Fibroblast of skin of right biceps (primary cell): ENCODE data around the gene XRCC5.
A peak's percentile ranks its signal among the peaks of the same experiment; 100 is the strongest.

ENCODE experiments used
- DNase-seq: peaks from one replicate; pipeline ENCODE4 v3.0.0-alpha.2; 2013

Gene XRCC5

DNA sequence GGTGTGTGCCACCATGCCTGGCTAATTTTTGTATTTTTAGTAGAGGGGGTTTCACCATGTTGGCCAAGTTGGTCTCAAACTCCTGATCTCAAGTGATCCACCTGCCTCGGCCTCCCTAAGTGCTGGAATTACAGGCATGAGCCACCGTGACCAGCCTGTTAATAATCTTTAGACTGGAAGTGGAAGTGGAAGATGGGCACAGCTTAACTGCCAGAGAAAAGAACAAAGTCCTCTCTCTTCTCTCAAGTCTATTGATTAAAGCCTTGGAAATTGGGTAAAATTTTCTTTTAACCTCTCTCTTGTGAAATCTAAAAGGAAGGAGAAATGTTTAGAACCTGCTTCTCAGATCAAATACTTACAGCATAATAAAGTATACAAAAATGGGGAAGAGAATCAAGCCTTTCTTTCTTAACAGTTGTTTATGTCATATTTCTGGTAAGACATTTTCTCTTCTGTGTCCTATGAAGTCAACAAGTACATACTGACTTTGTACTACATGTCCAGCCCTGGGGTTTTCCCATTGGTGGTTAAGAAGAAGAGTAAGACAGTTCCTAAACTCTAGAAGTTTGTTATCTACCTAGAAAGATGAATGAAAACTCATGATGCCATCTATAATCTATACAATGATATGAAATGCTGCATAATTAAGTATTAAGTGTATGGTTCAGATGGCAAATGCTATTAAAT, 22.8 kb upstream of the XRCC5 start:
- DNase-seq = no peak

DNA sequence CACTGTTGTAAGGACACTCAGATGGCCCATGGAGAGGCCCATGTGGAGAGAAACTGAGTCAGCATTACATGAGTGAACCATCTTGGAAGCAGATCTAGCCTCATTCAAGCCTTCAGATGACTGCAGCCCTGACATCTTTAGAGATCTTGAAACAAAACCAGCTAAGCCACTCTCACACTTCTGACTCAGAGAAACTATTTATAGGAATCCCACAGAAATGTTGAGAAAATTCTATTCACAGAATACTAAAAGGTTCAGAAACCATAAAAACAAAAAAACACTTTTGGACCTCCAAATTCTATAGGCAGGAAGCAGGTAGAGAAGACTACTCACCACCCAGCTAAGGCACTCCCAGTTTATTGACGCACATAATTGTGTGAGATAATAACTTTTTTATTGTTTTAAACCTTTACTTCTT, 18.8 kb upstream of the XRCC5 start:
- DNase-seq = peak; percentile 49

DNA sequence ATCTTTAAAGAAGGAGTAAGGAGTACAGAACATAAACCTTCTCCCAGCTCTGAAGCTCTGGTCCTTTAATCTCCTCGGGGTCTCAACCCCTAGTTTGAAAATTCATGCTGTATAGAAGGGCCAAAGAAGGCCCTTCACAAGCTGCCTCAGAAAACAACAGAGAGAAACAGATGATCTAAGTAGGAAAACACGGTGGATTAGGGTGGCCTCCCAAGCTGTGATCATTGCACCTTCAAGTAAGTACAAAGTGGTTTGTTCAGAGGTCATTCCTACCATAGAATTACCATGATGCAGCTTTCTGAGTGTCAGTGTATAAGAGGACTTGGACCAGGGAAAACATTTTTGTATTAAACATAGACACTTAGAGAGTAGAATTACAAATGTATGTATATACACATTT, 16.5 kb upstream of the XRCC5 start:
- no peak for DNase-seq

DNA sequence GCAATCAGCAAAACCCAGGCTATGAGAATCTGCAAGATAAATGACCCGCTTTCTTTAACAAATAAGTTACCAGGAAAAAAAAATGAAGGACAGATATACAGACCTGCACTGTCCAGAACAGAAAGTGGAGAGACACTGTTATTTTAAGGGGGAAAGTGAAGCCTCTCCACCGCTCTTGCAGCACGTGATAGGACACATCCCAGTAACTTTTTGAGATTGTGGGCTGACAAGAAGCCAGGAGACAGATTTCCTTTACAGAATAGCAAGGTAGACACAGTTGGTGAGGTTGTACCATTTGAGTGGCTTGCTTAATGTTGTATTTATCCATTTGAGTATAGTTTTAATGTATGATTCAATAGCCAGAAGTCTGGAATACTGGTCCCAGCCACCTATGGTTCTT, 14.4 kb upstream of the XRCC5 start:
- DNase-seq = no peak

DNA sequence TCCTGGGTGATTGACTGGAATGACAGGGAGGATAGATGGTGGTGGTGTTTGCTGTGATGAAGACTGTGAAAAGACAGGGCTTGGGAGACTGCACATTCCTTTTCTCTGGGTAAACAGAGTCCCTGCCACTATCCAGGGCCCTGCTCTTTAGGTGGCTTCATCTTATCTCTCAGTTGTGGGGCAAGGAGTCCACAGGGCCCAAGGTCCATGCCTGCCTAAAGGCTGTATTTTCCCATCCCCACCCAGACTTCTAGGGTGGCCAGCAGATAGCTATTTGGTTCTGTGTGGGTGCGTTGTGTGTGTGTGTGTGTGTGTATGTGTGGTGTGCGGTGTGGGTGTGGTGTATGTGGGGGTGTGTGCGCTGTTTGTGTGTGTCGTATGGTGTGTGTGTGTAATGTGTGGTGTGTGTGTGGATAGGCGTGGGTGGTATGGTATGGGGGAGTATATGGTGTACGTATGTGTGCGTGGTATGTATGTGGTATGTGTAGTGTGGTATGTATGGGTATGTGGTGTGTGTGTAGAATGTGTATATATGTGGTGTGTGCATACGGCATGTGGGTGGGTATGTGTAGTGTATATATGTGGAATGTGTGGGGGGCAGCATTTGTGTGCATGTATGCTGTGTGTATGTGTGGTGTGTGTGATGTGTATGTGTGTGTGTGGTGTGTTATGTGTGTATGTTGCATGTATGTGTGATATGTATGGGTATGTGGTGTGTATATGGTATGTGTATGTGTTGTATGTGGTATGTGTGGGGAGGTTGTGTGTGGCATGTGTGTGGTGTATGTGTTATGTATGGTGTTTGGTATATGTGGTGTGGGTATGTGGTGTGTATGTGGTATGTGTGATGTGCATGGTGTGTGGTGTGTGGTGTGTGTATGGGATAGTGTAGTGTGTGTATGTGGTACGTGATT, 10.5 kb upstream of the XRCC5 start:
- DNase-seq = no peak

DNA sequence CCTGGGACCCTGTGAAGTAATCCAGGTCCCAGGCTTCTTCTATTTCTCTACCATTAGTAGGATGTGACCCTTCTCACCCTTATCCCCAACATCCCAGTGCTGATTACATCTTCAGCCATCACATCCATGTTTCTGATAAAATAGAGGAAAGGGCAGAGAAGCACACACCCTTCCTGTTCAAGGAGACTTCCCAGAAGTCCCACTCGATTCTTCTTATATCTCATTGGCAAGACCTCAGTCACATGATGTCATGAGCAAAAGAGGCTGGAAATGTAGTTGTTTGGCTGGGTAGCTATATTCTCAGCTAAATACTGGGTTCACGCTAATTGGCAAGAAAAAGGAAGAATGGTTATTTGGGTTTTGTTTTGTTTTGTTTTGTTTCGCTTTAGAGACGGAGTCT, 8.0 kb upstream of the XRCC5 start:
- DNase-seq = no peak

DNA sequence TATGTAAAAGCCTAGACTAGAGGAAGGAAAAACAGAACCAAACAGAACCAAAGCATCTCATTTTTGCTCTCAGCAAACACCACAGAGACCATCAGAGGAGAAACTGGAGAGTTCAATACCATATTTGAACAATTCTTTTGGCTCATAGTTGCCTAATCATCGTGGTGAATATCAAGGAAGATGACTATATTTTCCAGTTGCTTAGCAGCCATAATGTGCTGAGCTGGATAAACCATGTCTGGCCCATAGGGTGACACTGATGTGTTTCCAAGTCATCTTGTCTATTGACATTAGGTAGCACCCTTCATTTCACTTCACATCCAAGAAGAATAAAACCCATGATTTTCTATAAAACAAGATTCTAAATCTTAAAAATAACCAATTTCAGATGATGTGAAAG, 5.9 kb upstream of the XRCC5 start:
- no peak for DNase-seq

DNA sequence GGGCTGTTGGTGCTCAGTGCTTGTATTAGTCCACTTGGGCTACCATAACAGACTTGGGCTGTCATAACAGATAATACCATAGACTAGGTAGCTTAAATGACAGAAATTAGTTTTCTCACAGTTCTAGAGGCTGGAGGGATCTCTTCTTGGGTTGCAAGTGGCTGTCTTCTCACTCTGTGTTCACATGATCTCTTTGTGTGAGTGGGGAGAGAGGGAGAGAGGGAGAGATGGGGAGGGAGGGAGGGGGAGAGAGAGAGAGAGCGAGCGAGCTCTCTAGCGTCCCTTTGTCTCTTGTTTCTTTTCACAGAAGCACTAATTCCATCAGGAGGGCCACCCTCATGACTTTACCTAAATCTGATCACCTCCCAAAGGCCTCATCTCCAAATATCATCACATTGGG, 4.5 kb upstream of the XRCC5 start:
- DNase-seq = no peak

DNA sequence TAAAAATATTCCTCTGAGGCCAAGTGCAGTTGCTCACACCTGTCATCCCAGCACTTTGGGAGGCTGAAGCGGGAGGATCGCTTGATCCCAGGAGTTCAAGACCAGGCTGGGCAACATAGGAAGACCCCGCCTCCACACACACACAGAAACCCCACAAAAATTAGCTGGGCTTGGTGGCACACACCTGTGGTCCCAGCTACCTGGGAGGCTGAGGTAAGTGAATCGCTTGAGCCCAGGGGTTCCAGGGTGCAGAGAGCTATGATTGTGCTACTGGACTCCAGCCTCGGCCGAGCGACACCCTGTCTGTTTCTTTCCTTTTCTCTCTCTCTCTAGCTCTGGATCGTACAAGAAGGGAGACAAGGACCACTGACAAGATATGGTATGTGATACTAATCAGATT, 1.8 kb upstream of the XRCC5 start:
- no peak for DNase-seq

DNA sequence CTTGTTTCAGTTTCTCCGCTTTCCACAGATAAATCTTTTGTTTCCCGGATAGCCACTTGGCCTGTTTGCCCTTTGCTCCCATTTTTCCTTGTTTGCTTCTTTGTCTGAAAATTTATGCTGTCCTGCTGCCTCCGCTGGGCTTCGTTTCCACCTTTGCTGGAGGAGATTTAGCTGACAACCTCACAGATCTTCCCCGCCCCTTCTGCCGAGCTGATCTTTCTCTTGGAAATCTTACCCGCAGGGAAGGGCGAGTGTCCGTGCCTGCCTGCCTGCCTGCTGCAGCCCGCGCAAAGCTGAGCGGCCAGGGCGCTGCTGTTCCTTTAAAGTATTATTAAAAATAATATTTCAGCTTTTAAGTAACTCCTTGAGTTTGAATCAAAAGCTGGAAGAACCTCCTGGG, 1.4 kb upstream of the XRCC5 start:
- no peak for DNase-seq

DNA sequence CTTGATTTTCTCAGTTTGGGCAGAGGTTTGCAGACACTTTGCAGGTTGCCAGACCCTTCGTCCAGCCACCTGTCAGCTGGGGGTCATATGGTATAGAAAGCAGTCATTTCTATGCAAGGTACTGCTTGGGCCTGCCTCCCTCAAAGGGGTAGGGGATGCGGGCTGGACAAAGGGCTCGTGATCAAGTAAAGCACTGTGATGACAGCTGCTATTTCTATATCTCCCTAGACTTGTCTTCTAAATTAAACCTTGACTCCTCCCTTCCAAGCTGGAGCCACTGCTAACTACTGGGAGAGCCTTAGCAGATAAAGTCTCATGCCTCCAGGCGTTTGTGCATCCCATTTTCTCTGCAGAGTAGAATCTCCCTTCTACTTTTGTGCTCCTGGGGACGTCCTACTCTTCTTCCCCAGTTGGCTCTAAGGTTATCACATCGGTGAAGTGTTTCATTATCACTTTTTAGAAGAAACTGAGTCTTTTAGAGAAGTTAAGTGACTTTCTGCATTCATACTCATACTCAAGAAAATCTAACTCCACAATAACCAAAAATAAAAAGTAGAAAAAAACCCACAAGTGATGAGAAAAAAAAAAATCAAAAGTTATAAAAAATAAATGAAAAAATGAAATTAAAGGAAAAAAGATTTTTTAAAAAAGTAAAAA, 710 bp upstream of the XRCC5 start:
- DNase-seq = no peak

DNA sequence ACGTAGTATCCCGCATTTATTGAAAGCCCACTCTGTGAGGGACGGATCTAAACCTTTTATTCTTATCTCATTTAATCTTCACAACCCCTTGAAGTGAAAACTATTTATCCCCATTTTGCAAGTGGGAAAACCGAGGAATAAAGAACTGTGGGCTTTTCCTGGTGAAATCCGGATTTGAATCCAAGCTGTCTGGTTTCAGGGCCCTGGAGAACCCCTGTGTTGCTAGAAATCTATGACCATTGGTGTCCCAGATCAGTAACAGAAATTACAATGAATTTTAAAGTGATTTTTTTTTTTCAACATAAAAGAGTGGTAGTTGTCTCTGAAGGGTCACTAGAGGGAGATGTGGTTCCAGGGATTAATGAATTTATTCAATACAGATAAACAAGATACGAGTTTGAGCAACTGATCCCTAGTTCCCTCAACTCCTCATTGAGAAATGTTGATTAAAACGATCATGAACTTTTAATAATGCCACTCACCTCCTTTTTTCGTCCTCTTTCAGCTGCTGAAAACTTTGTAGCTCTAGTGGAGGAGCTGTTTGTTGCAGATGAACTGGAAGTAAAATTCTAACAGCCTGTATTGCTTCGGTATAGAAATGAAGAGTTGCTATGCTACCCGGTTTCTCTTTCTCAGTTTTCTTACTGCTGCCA, 940 bp downstream of the XRCC5 start:
- peak; percentile 59 for DNase-seq

DNA sequence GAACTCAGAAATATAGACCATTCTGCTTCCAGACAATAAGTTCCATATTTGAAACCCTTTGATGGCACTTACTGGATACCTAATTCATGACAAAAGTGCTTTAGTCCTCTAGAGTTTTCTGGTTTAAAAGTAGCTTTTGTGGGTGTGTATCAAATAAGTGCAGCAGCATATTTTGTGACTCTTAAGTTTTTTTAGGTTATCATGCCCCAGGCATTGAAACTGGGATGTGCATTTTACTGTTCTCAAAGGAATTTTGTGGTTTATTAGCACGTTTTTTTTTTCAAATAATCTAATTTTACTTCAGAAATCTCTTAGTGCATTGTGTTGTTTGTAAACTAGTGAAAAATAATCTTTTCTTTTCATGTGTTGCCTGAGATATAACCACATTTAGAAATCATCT, 1.5 kb downstream of the XRCC5 start:
- no peak for DNase-seq

DNA sequence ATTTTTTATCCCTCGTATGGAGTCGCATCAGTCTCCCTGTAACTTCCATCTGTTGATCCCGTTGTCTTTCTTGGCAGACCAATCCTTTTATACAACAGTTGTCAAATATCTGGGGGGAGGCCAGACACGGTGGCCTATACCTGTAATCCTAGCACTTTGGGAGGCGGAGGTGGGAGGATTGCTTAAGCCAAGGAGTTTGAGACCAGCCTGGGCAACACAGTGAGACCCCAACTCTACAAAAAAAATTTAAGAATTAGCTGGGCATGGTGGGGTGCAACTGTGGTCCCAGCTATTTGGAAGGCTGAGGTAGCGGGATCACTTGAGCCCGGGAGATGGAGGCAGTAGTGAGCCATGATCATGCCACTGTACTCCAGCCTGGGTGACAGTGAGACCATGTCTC, 2.0 kb downstream of the XRCC5 start:
- DNase-seq = no peak

DNA sequence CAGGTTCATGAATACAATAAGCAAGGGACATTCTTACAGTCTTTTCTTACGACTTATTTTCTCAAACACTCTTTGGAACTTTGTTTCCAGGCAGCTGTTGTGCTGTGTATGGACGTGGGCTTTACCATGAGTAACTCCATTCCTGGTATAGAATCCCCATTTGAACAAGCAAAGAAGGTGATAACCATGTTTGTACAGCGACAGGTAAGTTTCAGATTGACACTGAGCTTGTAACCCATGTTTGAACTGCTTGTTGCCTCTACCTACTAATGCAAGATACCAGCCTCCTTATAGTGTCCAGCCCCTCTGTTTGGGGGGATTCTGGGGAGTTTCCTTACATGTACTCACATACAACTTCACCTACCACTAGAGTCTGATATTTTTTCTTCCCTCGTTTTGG, 3.8 kb downstream of the XRCC5 start:
- DNase-seq = no peak

DNA sequence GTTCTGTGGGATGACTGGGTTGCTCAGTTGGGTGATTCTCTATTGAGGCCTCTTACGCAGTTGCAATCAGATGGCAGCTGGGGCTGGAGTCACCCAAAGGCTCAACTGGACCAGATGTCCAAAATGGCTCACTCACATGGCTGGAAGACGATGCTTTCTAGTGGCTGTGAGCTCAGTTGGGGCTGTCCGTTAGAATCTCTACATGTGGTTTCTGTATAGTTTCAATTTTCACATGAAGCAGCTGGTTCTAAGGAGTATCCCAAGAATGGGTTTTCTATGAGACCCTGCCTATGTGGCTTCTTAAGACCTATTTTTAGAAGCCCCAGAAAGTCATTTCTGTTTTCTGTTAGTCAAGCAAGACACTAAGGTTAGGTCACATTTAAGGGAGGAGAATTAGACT, 4.4 kb downstream of the XRCC5 start:
- DNase-seq = no peak

DNA sequence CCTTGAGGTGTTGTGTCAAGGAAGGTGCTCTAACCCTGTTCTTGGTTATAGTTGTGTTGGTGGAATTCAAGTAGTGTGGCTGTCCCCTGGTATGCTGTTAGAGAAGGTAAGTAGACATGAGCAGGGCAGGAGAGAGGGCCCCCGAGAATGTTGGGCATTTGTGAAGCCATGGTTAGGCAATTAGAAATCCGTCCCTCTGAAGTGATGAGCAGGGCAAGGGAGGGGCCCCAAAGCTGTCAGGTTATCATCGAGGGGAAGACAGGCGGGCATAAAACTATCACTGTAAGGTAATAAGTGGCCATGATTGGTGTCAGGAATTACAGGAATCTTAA, 5.2 kb downstream of the XRCC5 start:
- no peak for DNase-seq

DNA sequence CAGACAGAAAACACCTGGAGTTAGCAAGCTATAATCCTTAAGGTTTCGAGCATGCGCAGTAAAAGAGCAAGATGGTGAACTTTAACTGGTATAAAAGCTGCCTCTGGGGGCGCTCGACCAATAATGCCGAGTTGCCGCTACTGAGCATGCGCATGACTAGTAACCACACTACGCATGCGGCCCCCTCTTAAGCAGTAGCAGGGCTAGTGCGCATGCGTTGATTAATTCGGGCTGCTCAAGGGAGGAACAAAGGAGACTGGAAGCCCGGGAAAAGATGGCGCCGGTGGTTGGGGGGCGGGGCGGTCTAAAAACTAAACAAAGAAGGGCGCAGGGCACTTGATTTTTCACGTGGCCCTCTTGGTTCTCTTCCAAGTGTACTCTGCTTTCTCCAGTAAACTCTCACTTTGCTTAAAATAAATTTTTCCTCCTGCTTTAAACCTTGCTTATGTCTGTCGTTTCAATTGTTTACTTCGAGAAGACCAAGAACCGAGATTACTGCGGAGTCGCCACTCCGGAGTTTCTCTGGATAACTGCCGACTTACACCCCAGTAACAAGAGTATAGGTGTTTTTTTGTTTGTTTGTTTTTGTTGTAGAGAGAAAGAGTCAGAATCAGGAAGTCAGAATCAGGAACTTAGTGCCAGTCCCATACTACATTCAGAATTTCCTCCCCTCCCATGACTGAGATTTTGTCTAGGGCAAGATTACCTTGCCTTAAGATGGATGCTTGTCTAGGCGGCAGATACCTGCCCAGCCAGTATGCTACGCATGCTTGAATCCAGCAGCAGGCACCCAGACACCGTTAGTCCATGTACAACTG, 5.8 kb downstream of the XRCC5 start:
- peak; percentile 99 for DNase-seq

DNA sequence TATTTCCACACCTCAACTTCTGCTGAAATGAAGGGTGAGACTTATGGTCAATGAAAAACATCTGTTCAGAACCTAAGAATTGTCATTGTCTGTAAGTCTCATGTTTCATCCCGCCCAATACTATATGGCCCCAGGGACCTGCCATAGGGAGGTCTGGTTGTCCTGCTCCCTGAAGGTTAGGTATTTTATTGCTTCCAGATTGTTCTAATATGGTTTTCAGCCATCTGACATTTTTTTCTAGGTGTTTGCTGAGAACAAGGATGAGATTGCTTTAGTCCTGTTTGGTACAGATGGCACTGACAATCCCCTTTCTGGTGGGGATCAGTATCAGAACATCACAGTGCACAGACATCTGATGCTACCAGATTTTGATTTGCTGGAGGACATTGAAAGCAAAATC, 7.3 kb downstream of the XRCC5 start:
- peak; percentile 22 for DNase-seq

DNA sequence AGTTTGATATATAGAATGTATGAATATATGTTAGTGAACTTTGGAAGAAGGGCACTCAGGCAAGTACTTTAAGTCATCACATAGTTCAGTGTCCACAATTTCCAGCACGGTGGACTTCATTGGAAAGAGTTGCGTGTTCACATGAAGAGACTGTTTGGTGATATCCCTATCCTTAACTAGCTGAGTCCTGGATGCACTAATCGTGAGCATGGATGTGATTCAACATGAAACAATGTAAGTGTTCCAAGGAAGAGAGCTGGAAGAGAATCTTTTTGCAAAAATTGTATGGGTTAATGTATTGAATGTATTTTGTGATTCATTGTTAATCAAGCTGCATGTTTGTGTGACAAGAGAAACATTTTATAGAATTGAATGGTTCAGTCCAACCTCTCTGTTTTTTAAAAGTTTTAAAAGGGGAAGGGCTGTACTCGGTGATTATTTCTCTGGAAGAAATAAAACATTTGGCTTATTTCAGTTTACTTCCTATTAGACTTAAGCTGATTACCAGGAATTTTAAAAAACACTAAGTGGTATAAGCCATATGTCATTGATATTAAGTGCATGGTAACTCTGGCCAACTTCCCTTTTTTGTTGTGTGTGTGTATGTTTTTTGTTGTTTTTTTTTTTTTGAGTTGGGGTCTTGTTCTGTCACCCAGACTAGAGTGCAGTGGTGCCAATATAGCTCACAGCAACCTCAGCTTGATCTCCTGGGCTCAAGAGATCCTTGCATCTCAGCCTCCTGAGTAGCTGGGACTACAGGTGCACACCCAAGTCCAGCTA, 8.6 kb downstream of the XRCC5 start:
- DNase-seq = peak; percentile 82

DNA sequence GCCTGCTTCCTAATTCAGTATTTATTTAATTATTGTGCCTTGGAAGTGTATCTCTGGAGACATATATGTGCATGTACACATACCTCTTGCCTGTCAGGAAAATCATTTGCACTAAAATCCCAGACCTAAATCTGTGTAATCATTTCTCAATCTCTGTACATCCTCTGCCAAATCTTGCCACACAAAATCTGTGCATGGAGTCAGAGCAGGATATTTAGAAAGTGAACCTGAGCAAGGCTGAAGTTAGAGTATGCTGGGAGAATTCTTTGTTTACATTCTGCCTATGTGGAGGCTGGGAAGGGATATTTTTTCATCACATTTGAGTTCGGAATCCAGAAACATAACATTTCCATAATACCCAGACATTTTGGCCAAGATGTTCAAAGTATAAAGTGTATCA, 9.3 kb downstream of the XRCC5 start:
- DNase-seq = no peak

DNA sequence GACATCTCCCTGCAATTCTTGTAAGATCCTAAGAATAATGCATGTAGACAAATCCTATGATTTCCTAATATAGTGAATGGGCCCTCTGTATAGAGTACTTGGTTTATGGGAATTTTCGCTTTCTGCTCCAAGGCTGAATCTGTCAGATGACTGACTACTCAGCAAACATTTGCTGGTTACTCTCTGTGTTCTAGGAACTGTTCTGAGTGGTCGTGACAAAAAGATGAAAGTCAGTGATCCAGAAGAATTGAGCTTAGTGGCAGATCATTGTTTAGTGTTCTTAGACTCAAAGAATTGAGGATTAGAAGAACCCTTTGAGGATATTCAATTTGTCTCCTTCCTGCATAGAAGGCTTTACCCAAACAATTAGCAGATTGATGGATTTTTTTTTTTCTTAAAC, 10.0 kb downstream of the XRCC5 start:
- DNase-seq = no peak
